Osteocyte (in vitro differentiated cells): Measurements from ENCODE around the gene GPC2. TPM values are rescaled to one million over a fixed set of nuclear protein-coding genes. Genes with fewer than 3 reads are reported as not detected.
"Not testable (repeated sequence)": the region's sequence is repeated elsewhere in the genome, so short reads cannot be mapped to it uniquely, and the experiment has no call there.

Experiments used
- DNase-seq: peaks from one replicate; pipeline ENCODE4 v3.0.0; 2021; ENCODE audit warnings: mixed read lengths; ENCODE audit not compliant: unreplicated experiment; ENCODE audit errors: extremely low spot score
- H3K27ac Mint-ChIP-seq: one replicate; pipeline ENCODE4 v1.8.0; 2021; ENCODE audit warnings: mild to moderate bottlenecking, mixed read lengths; ENCODE audit not compliant: unreplicated experiment
- H3K27me3 Mint-ChIP-seq: one replicate; pipeline ENCODE4 v1.8.0; 2021; ENCODE audit warnings: mixed read lengths; ENCODE audit not compliant: unreplicated experiment
- H3K36me3 Mint-ChIP-seq: one replicate; pipeline ENCODE4 v1.8.0; 2021; ENCODE audit warnings: mixed read lengths; ENCODE audit not compliant: unreplicated experiment
- H3K4me1 Mint-ChIP-seq: one replicate; pipeline ENCODE4 v1.8.0; 2021; ENCODE audit warnings: mixed read lengths; ENCODE audit not compliant: unreplicated experiment
- H3K4me3 Mint-ChIP-seq: one replicate; pipeline ENCODE4 v1.8.0; 2021; ENCODE audit warnings: mild to moderate bottlenecking, moderate library complexity, mixed read lengths; ENCODE audit not compliant: unreplicated experiment
- H3K9me3 Mint-ChIP-seq: one replicate; pipeline ENCODE4 v1.8.0; 2021; ENCODE audit warnings: mixed read lengths; ENCODE audit not compliant: unreplicated experiment
- CTCF ChIP-seq: fragments of 200-600 bp; sonication (generic); IDR thresholded peaks from 2 replicates; pipeline ENCODE4 v1.5.0; 2021; ENCODE audit warnings: antibody characterized with exemption, mild to moderate bottlenecking, moderate library complexity
- total RNA-seq: library from RNA; stranded (reverse); gene quantifications from 2 replicates; pipeline ENCODE4 v1.2.1, GENCODE V29; 2021

Gene GPC2
- total RNA-seq, 1 donor from 2014 or later = 12.6 TPM

GRCh38 chr7:100148225-100148558, 29.0 kb downstream of the GPC2 start:
- H3K27me3 Mint-ChIP-seq = no peaks in the 10 kb centered on the region
- TF ChIP-seq CTCF = no peak
- peaks cover 18% of the 10 kb centered on the region for H3K4me1 Mint-ChIP-seq
- H3K27ac Mint-ChIP-seq = peak overlapping the region; percentile 94
- H3K4me3 Mint-ChIP-seq = peak overlapping the region; percentile 99
- H3K36me3 Mint-ChIP-seq = peaks cover 10% of the 10 kb centered on the region
- no peak for DNase-seq
- H3K9me3 Mint-ChIP-seq = no peaks in the 10 kb centered on the region

GRCh38 chr7:100147278-100147677, 29.9 kb downstream of the GPC2 start:
- Mint-ChIP-seq H3K9me3 (no peaks in the 10 kb centered on the region), H3K4me3 (no peak overlapping the region), H3K4me1 (peaks cover 18% of the 10 kb centered on the region), H3K36me3 (peaks cover 6% of the 10 kb centered on the region), H3K27me3 (no peaks in the 10 kb centered on the region), H3K27ac (no peak overlapping the region)
- DNase-seq = no peak
- no peak for TF ChIP-seq CTCF

GRCh38 chr7:100146350-100146749, 30.8 kb downstream of the GPC2 start:
- H3K27ac Mint-ChIP-seq, H3K27me3 Mint-ChIP-seq, H3K36me3 Mint-ChIP-seq, H3K9me3 Mint-ChIP-seq, H3K4me3 Mint-ChIP-seq, DNase-seq: not testable (repeated sequence)
- peaks cover 18% of the 10 kb centered on the region for H3K4me1 Mint-ChIP-seq

GRCh38 chr7:100142461-100142860, 34.7 kb downstream of the GPC2 start:
- peaks cover 14% of the 10 kb centered on the region for H3K27me3 Mint-ChIP-seq
- no peak overlapping the region for H3K4me3 Mint-ChIP-seq
- H3K27ac Mint-ChIP-seq = no peak overlapping the region
- no peaks in the 10 kb centered on the region for H3K9me3 Mint-ChIP-seq
- H3K36me3 Mint-ChIP-seq = no peaks in the 10 kb centered on the region
- TF ChIP-seq CTCF = no peak
- no peaks in the 10 kb centered on the region for H3K4me1 Mint-ChIP-seq
- no peak for DNase-seq

- TF ChIP-seq CTCF = no peak
- H3K36me3 Mint-ChIP-seq = no peaks in the 10 kb centered on the region
Observed at GRCh38 chr7:100141555-100141949, 35.6 kb downstream of the GPC2 start.

More at GRCh38 chr7:100141555-100141949, 35.6 kb downstream of the GPC2 start:
- Mint-ChIP-seq H3K4me1 (no peaks in the 10 kb centered on the region), H3K27me3 (peaks cover 14% of the 10 kb centered on the region), H3K9me3 (no peaks in the 10 kb centered on the region), H3K4me3 (no peak overlapping the region), H3K27ac (no peak overlapping the region)
- DNase-seq = no peak
